ENCODE results near the gene UGT1A5.

- TF ChIP-seq EZH2 (IDR thresholded peaks at IDR 0.05) (no peak), CTCF (IDR thresholded peaks at IDR 0.05) (no peak), EZH2phosphoT487 (IDR thresholded peaks at IDR 0.05) (no peak)
These were observed 67.0 kb downstream of the UGT1A5 start for GRCh38 chr2:233779722-233780121.

All from neural progenitor cell (in vitro differentiated cells).